Inflammatory macrophage treated with lipopolysaccharide for 4 hours (primary cell): ENCODE results near the gene GINS2.

Experiments used
- DNase-seq: peaks from one replicate; pipeline ENCODE4 v3.0.0-alpha.2; 2020

Gene GINS2

GRCh38 chr16:85688586-85689284 is at the start of gene GINS2:
TSS of gene GINS2 (minus strand) at chr16:85688954. CDS start at chr16:85688898, 56 bp downstream.
- DNase-seq = peak; percentile 92

DNA sequence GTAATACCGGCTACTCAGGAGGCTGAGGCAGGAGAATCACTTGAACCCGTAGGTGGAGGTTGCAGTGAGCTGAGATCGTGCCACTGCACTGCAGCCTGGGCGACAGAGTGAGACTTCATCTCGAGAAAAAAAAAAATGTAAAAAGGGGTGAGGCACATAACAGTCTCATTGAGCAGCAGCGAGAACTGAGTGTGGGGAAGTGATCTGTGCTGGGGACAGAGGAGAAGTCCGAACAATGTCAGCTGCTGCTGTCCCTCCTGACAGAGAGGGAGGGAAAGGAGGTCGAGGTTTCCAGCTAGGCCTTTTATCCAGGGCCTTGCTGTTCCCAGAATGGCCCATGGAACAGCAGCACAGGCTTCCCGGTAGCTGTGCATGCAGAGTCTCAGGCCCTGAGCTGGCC is 48.2 kb upstream of the GINS2 start:
- DNase-seq = peak; percentile 24

- DNase-seq = no peak
These were observed 47.2 kb upstream of the GINS2 start for GRCh38 chr16:85735946-85736345.

DNA sequence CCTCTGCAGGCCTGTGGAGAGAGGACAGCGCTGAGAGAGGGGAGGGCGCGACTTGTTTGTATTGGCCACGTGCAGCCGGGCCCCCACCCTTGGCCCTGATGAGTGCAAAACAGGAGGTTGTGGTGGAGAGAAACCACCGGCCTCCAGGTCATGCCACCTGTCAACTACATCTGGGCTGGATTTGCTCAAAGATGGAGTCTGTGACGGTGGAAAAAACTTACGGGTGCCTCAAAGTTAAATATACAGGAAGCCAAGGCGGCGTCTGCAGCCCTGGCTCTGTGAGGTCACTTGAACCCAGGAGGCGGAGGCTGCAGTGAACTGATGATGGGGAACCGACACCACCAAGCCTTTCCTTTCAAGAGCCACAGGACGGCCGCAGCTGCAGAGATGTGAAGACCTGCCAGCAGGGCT is 46.5 kb upstream of the GINS2 start:
- DNase-seq = peak; percentile 29

- DNase-seq = no peak
These were observed 45.7 kb upstream of the GINS2 start for GRCh38 chr16:85734311-85735017.

DNA sequence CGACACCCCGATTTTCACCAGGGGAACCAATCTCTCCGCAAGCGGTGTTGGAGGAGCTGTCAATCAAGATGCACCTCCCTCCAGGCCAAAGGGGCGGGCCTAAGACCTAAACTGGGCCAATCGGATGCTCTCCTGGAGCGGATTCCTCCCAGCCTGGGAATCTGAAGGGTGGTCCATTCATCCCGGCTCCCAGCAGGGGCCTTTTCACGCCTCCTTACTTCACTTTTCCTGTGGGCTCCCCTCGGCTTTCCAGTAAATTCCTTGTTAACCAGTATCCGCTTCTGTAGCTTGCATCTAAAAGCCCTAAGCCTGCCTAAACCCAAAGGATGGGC is 45.1 kb upstream of the GINS2 start:
- DNase-seq = peak; percentile 55

DNA sequence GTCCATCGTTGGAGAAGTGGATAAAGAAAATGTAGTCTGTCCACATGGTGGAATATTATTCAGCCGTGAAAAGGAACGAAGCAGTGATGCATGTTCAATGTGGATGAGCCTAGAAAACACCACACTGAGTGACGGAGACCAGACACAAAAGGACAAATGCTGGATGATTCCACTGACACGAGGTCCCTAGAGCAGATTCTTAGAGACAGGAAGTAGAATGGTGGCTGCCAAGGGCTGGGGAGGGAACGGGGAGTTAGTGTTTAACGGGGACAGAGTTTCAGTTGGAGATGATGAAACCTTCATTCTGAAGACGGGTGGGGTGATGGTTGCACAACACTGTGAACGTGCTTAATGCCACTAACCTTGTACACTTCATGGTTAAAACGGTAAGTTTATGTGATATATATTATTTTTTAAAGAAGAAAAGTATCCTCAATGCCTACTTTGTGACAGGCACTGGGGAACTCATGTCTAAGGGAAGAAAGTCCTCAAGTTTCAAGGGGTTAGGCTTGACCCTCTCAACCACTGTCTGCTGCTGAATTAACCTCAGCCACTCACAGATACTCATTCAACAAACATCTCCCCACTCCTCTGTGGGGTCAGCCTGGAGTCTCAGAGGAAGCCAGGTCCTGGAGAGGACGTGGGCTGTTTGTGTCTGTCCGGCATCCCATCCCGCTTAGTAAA is 44.5 kb upstream of the GINS2 start:
- DNase-seq = peak; percentile 80

DNA sequence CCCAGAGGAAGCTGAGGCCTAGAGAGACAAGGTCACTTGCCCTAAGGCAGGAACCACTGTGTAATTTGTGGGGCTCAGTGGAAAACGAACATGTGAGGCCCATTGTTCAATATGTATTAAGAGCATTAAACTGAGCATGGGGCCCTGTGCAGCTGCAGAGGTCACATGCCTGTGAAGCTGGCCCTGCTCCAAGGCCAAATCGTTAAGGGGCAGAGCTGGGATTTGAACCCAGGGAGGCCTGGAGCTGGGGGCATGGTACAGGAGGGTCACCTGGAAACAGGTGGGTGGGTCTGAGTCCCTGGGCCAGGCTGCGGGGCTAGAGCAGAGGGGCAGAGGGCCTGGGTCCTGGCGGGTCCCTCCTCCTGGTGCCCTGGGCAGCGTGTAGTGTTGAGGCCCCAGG is 42.4 kb upstream of the GINS2 start:
- DNase-seq = no peak

- peak; percentile 70 for DNase-seq
These were observed 41.4 kb upstream of the GINS2 start for GRCh38 chr16:85730186-85730465.

- no peak for DNase-seq
These were observed 40.9 kb upstream of the GINS2 start for GRCh38 chr16:85729452-85730185.

- DNase-seq = no peak
These were observed 40.1 kb upstream of the GINS2 start for GRCh38 chr16:85728879-85729278.

GRCh38 chr16:85724936-85725335 is 36.2 kb upstream of the GINS2 start:
- DNase-seq = no peak

- no peak for DNase-seq
These were observed 35.5 kb upstream of the GINS2 start for GRCh38 chr16:85724126-85724879.

DNA sequence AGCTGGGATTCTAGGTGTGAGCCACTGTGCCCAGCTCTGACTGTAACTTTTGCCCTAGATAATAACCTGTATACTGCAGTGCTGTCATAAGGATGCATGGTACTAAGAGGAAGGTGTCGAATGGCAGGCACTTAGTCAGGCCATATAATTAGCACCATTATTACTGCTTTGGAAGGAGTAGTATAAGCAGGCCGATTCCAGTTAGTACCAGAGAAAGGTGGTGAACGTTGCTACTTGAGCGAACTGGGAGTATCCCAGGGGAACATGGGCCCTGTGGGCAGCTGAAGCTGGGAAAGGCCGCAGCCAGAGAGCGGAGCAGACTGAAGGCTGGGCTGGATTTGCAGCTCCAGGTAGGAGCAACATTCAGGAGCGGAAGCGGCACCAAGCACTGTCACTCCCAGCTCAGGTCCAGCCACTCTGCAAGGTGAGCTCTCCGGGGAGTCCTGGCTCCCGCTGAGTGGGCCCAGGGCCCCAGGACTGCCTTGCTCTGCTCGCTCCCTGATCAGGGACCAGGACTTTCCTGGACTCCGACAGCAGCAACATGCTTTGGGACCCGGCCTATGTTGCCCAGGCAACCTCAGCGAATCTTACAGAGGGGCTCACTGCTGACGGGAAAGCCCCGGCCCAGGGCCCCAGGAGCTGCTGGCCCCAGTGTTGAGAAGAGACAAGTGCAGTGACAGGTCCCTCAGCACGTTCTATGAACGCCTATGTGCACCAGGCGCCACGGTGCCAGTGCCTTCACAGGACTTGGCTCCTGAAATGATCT is 33.6 kb upstream of the GINS2 start:
- DNase-seq = no peak

- no peak for DNase-seq
These were observed 31.5 kb upstream of the GINS2 start for GRCh38 chr16:85720302-85720637.

DNA sequence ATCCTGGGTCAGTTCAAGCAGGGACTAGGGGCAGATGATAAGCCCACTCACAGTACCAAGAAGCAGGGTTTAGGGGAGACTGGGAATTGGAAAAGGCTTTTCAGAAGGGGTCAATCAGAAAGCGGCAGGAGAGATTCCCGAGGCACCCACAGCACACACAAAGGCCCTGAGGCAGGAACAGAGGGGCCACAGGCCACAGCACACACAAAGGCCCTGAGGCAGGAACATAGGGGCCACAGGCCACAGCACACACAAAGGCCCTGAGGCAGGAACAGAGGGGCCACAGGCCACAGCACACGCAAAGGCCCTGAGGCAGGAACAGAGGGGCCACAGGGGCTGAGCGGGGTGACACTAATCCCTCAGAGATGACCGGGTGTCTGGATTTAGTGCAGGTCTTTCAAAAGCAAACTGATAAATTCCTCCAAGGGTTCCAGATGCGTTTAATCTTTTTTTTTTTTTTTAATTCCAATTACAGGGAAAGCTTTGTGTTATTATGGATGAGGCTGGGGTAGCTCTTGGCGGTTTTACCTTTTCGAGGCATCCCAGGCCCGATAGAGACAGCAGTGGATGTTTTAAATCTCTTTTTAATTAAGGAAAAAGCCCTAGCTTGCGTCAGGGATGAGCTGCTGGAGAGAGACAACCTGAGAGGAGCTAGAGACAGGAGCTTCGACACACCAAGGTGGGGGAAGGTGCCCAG is 31.0 kb upstream of the GINS2 start:
- DNase-seq = no peak

GRCh38 chr16:85718682-85719081 is 29.9 kb upstream of the GINS2 start:
- DNase-seq = peak; percentile 4

GRCh38 chr16:85718153-85718477 is 29.4 kb upstream of the GINS2 start:
- no peak for DNase-seq

- peak; percentile 68 for DNase-seq
These were observed 28.8 kb upstream of the GINS2 start for GRCh38 chr16:85717393-85718152.

DNA sequence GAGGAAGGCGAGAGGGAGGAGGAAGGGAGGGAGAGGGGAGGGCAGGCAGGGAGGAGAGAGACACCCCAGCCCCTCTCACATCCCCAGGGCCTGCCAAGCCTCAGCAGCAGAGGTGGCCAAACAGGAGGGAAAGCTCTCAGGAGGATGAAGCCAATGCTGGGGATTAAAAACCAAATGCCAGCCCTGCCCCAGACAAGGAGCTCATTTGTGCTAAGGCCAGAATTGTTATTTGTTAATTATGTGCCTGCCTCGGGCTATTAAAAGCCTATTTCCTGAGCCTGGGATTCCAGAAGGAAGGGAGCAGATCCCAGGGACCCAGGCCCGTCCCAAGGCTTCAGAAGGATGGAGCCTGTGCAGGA is 27.9 kb upstream of the GINS2 start:
- no peak for DNase-seq
